ENCODE results near the gene PLBD1. TPM values are rescaled to one million over a fixed set of nuclear protein-coding genes. Genes with fewer than 3 reads are reported as not detected.
A peak's percentile ranks its signal among the peaks of the same experiment; 100 is the strongest.

Gene PLBD1
- total RNA-seq, 1 experiment from 2014 or later = not detected

DNA sequence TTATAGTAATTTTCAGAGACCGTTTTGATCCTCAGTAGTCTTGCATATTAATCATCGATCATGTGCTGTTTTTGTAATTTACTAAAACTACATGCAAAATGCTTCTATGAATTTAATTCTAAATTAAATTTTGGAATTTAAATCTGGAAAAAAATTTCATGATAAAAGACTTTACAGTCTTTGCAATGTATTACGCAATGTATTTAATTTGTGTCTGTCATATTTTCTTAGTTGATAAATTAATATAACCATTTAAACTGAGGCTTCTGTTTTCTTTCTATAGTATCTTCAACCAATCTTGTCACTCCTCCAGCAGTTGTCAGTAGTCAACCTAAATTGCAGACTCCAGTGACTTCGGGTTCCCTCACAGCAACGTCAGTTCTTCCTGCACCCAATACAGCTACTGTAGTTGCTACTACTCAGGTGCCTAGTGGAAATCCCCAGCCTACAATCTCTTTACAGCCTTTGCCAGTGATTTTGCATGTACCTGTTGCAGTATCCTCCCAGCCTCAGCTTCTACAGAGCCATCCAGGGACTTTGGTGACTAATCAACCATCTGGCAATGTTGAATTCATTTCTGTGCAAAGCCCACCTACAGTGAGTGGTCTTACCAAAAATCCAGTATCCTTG, 107.4 kb downstream of the PLBD1 start:
- BruUV-seq (replicated peaks) = no TSS peak
- H3K27me3 ChIP-seq (replicated peaks; ENCODE audit: insufficient read depth, low read depth, low read length, poor library complexity) = no peaks in the 10 kb centered on the region
- TF ChIP-seq EZH2 (IDR thresholded peaks at IDR 0.05; ENCODE audit: borderline replicate concordance, low read depth, low read length, poor library complexity, severe bottlenecking) = no peak
- TF ChIP-seq, protein P1, sequence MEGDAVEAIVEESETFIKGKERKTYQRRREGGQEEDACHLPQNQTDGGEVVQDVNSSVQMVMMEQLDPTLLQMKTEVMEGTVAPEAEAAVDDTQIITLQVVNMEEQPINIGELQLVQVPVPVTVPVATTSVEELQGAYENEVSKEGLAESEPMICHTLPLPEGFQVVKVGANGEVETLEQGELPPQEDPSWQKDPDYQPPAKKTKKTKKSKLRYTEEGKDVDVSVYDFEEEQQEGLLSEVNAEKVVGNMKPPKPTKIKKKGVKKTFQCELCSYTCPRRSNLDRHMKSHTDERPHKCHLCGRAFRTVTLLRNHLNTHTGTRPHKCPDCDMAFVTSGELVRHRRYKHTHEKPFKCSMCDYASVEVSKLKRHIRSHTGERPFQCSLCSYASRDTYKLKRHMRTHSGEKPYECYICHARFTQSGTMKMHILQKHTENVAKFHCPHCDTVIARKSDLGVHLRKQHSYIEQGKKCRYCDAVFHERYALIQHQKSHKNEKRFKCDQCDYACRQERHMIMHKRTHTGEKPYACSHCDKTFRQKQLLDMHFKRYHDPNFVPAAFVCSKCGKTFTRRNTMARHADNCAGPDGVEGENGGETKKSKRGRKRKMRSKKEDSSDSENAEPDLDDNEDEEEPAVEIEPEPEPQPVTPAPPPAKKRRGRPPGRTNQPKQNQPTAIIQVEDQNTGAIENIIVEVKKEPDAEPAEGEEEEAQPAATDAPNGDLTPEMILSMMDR (conservative IDR thresholded peaks at IDR 0.05; ENCODE audit: low read depth, low read length) = no peak
- intact Hi-C loops (cut with micrococcal nuclease; ENCODE audit: unreplicated experiment) = no loop called here
- no peaks in the 10 kb centered on the region for H3K9me3 ChIP-seq (ENCODE audit: low read depth, low read length, poor library complexity, severe bottlenecking)
- ChIA-PET CTCF (no interaction called here), POLR2A (ENCODE audit: low non-redundant PET) (no interaction called here)
- H3K36me3 ChIP-seq (ENCODE audit: insufficient read depth, low read length, poor library complexity, severe bottlenecking) = peaks cover 47% of the 10 kb centered on the region
- H3K27ac ChIP-seq (ENCODE audit: low read depth, low read length, poor library complexity, severe bottlenecking) = no peak overlapping the region
- H3K4me3 ChIP-seq (ENCODE audit: low read depth, low read length, poor library complexity, severe bottlenecking) = no peak overlapping the region
- H3K4me1 ChIP-seq (ENCODE audit: insufficient read depth, low read length, poor library complexity, severe bottlenecking) = no peaks in the 10 kb centered on the region
- no peak for DNase-seq (ENCODE audit: low spot score)

DNA sequence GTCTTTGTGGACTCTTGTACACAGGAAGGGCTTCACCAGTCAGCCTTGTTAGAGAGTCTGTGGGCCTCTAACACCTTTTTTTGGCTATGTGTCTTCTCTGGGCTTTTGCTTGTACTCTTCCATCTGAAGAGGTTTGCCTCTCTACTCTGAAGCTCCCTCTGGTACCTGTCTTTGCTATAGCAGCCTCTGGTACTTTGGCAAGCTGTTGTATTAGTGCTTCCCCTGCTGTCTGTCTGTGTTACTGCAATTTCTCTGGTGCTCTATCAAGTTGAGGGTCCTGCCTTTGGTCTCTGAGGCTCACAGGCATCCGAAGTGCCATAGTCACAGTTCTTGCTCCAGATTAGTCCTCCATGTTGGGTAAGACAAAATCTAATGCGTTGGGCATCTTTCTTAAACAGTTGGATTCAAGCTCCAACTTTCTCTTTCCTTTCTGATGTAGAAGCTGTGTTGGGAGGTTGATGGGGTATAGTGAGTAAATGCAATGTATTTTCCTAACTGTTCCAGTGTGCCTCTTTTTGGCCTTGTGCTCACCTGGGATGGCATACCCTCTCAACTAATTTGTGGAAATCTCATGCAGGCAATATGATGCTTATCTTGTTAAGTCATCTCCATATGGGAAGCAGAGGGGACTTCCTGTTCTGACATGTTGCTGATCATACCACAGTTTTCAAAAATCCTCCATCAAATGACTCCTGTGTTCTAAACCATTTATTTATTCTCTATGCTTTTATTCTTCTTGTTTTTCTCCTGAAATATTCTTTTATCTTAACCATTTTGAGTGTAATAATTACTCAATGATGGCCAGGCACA, 113.4 kb downstream of the PLBD1 start:
- POLR2A ChIA-PET (ENCODE audit: low non-redundant PET) = no interaction called here
- TF ChIP-seq, protein P1 (conservative IDR thresholded peaks at IDR 0.05; ENCODE audit: low read depth, low read length) = peak; percentile 76
- no peak for TF ChIP-seq EZH2 (IDR thresholded peaks at IDR 0.05; ENCODE audit: borderline replicate concordance, low read depth, low read length, poor library complexity, severe bottlenecking)

More for the DNA sequence above, 113.4 kb downstream of the PLBD1 start:
- DNase-seq (ENCODE audit: low spot score) = peak; percentile 73
- BruUV-seq (replicated peaks) = no TSS peak
- Histone ChIP-seq H3K9me3 (ENCODE audit: low read depth, low read length, poor library complexity, severe bottlenecking) (no peaks in the 10 kb centered on the region), H3K4me3 (ENCODE audit: low read depth, low read length, poor library complexity, severe bottlenecking) (no peak overlapping the region), H3K4me1 (ENCODE audit: insufficient read depth, low read length, poor library complexity, severe bottlenecking) (no peaks in the 10 kb centered on the region), H3K36me3 (ENCODE audit: insufficient read depth, low read length, poor library complexity, severe bottlenecking) (peaks cover 28% of the 10 kb centered on the region), H3K27me3 (replicated peaks; ENCODE audit: insufficient read depth, low read depth, low read length, poor library complexity) (no peaks in the 10 kb centered on the region), H3K27ac (ENCODE audit: low read depth, low read length, poor library complexity, severe bottlenecking) (no peak overlapping the region)
- intact Hi-C loops (cut with micrococcal nuclease; ENCODE audit: unreplicated experiment) = loop anchor here (1.0 kb wide), 1 partner anchor 215 kb away; no protein-coding TSS in a partner anchor
- CTCF ChIA-PET = interaction anchor here (0.6 to 1.6 kb wide), 2 partner anchors 37 to 216 kb away, joined by 3 to 12 read pairs; no protein-coding TSS in a partner anchor

Other genes starting within 250 kb of the PLBD1 start
- gene ATF7IP, start 202.2 kb downstream of the PLBD1 start, total RNA-seq (2021) = 98.3 and 100 TPM in 2 replicates
- gene GUCY2C, start 128.7 kb upstream of the PLBD1 start, total RNA-seq (2021) = not detected in 2 replicates
- gene WBP11, start 235.6 kb upstream of the PLBD1 start, total RNA-seq (2021) = 144 and 150 TPM in 2 replicates
- 1.9 and 2.2 TPM in 2 replicates for gene C12orf60, start 235.8 kb upstream of the PLBD1 start, total RNA-seq (2021)
- gene SMCO3, start 246.3 kb upstream of the PLBD1 start, total RNA-seq (2021) = not detected in 2 replicates

All from A673 (cell line).